H9 (cell line): ENCODE data around the gene NUCB2. TPM values are rescaled to one million over a fixed set of nuclear protein-coding genes. Genes with fewer than 3 reads are reported as not detected.

ENCODE experiments used
- DNase-seq: peaks from one replicate; pipeline ENCODE4 v3.0.0-alpha.2; 2017
- H2AFZ ChIP-seq: one replicate; pipeline ENCODE4 v1.6.1; 2013; ENCODE audit warnings: mild to moderate bottlenecking, low read length, control low read depth, moderate library complexity
- H2AK5ac ChIP-seq: 2 replicates; pipeline ENCODE4 v1.6.1; 2013; ENCODE audit warnings: low read length, control low read depth, mixed read lengths; ENCODE audit not compliant: insufficient read length
- H2BK120ac ChIP-seq: one replicate; pipeline ENCODE4 v1.6.1; 2013; ENCODE audit warnings: low read depth, mild to moderate bottlenecking, low read length, control low read depth, inconsistent platforms; ENCODE audit not compliant: poor library complexity, severe bottlenecking
- H2BK12ac ChIP-seq: 2 replicates; pipeline ENCODE4 v1.6.1; 2013; ENCODE audit warnings: low read length, control low read depth, mixed read lengths, low read depth; ENCODE audit not compliant: insufficient read length
- H2BK15ac ChIP-seq: 2 replicates; pipeline ENCODE4 v1.6.1; 2013; ENCODE audit warnings: low read depth, low read length, control low read depth
- H2BK20ac ChIP-seq: one replicate; pipeline ENCODE4 v1.6.1; 2013; ENCODE audit warnings: low read depth, mild to moderate bottlenecking, low read length, control low read depth, inconsistent platforms; ENCODE audit not compliant: poor library complexity, severe bottlenecking
- H2BK5ac ChIP-seq: 2 replicates; pipeline ENCODE4 v1.6.1; 2013; ENCODE audit warnings: low read length, control low read depth, mixed read lengths; ENCODE audit not compliant: insufficient read length
- H3K14ac ChIP-seq: 2 replicates; pipeline ENCODE4 v1.6.1; 2013; ENCODE audit warnings: low read length, control low read depth; ENCODE audit not compliant: insufficient read depth
- H3K18ac ChIP-seq: 2 replicates; pipeline ENCODE4 v1.6.1; 2013; ENCODE audit warnings: low read depth, mild to moderate bottlenecking, mixed read lengths, low read length, control low read depth; ENCODE audit not compliant: insufficient read length
- H3K23ac ChIP-seq: 2 replicates; pipeline ENCODE4 v1.6.1; 2013; ENCODE audit warnings: low read length, control low read depth, mixed read lengths, low read depth; ENCODE audit not compliant: insufficient read length
- H3K23me2 ChIP-seq: 2 replicates; pipeline ENCODE4 v1.6.1; 2013; ENCODE audit warnings: low read depth, mild to moderate bottlenecking, mixed read lengths, low read length, control low read depth; ENCODE audit not compliant: insufficient read length, poor library complexity, severe bottlenecking
- H3K27ac ChIP-seq: 2 replicates; pipeline ENCODE4 v1.5.1; 2013; ENCODE audit warnings: low read length, control low read depth, mixed read lengths, low read depth; ENCODE audit not compliant: insufficient read length
- H3K27me3 ChIP-seq: 2 replicates; pipeline ENCODE4 v1.6.1; 2013; ENCODE audit warnings: low read length, control low read depth, inconsistent platforms; ENCODE audit not compliant: insufficient read depth
- H3K4ac ChIP-seq: 2 replicates; pipeline ENCODE4 v1.6.1; 2013; ENCODE audit warnings: low read depth, mild to moderate bottlenecking, control low read depth, inconsistent platforms, low read length, moderate library complexity
- H3K4me1 ChIP-seq: 2 replicates; pipeline ENCODE4 v1.6.1; 2013; ENCODE audit warnings: low read length, control low read depth, inconsistent platforms; ENCODE audit not compliant: insufficient read depth
- H3K4me2 ChIP-seq: 2 replicates; pipeline ENCODE4 v1.6.1; 2013; ENCODE audit warnings: low read length, control low read depth, mixed read lengths; ENCODE audit not compliant: insufficient read length, insufficient read depth
- H3K56ac ChIP-seq: 2 replicates; pipeline ENCODE4 v1.6.1; 2013; ENCODE audit warnings: low read depth, mild to moderate bottlenecking, mixed read lengths, low read length, control low read depth; ENCODE audit not compliant: insufficient read length
- H3K79me1 ChIP-seq: 2 replicates; pipeline ENCODE4 v1.6.1; 2013; ENCODE audit warnings: low read depth, mild to moderate bottlenecking, moderate library complexity, low read length, control low read depth, inconsistent platforms; ENCODE audit not compliant: insufficient read depth, poor library complexity, severe bottlenecking
- H3K79me2 ChIP-seq: 2 replicates; pipeline ENCODE4 v1.6.1; 2013; ENCODE audit warnings: low read length, control low read depth, inconsistent platforms; ENCODE audit not compliant: insufficient read depth
- H3K9ac ChIP-seq: 2 replicates; pipeline ENCODE4 v1.6.1; 2013; ENCODE audit warnings: low read length, control low read depth, mixed read lengths; ENCODE audit not compliant: insufficient read length; ENCODE audit errors: extremely low read depth
- H3K9me3 ChIP-seq: one replicate; pipeline ENCODE4 v1.6.1; 2013; ENCODE audit warnings: low read depth, low read length, inconsistent platforms; ENCODE audit not compliant: control insufficient read depth
- H3T11ph ChIP-seq: one replicate; pipeline ENCODE4 v1.6.1; 2013; ENCODE audit warnings: mild to moderate bottlenecking, low read length, control low read depth, inconsistent platforms
- H4K20me1 ChIP-seq: one replicate; pipeline ENCODE4 v1.6.1; 2013; ENCODE audit not compliant: control insufficient read depth, insufficient read length, insufficient read depth
- H4K5ac ChIP-seq: 2 replicates; pipeline ENCODE4 v1.6.1; 2013; ENCODE audit warnings: low read depth, mild to moderate bottlenecking, mixed read lengths, low read length, control low read depth; ENCODE audit not compliant: insufficient read length
- H4K8ac ChIP-seq: replicated peaks from 2 replicates; pipeline ENCODE4 v1.6.1; 2013; ENCODE audit warnings: low read length, control low read depth, mixed read lengths, low read depth; ENCODE audit not compliant: insufficient read length
- H4K91ac ChIP-seq: 2 replicates; pipeline ENCODE4 v1.6.1; 2013; ENCODE audit warnings: low read depth, mild to moderate bottlenecking, moderate library complexity, mixed read lengths, low read length, control low read depth; ENCODE audit not compliant: insufficient read length
- H3K27ac Mint-ChIP-seq, 3 experiments: 2 replicates in 2 of 3; 3 replicates in 1 of 3; pipeline ENCODE4 v1.8.0; 2020 to 2021; ENCODE audit warnings: mixed read lengths in 3 of 3, mild to moderate bottlenecking in 1 of 3, moderate library complexity in 1 of 3
- H3K27me3 Mint-ChIP-seq: 2 replicates; pipeline ENCODE4 v1.8.0; 2021; ENCODE audit warnings: low read depth, mild to moderate bottlenecking, moderate library complexity, mixed read lengths
- H3K36me3 Mint-ChIP-seq, 3 experiments: 2 replicates in 2 of 3; 3 replicates in 1 of 3; pipeline ENCODE4 v1.8.0; 2020 to 2021; ENCODE audit warnings: low read depth in 3 of 3, mixed read lengths in 3 of 3; ENCODE audit not compliant: insufficient read depth in 1 of 3
- H3K4me1 Mint-ChIP-seq, 2 experiments: 2 replicates each; pipeline ENCODE4 v1.8.0; 2020; ENCODE audit warnings: mixed read lengths in 2 of 2
- H3K4me3 Mint-ChIP-seq, 2 experiments: 2 replicates in 1 of 2; 3 replicates in 1 of 2; pipeline ENCODE4 v1.8.0; 2020 to 2021; ENCODE audit warnings: mild to moderate bottlenecking in 2 of 2, mixed read lengths in 2 of 2, moderate library complexity in 1 of 2
- H3K9me3 Mint-ChIP-seq, 2 experiments: 2 replicates in 1 of 2; 3 replicates in 1 of 2; pipeline ENCODE4 v1.8.0; 2020; ENCODE audit warnings: mild to moderate bottlenecking in 2 of 2, mixed read lengths in 2 of 2, moderate library complexity in 1 of 2
- CTCF ChIP-seq: fragments of 200-600 bp; sonication (generic); conservative IDR thresholded peaks from 3 replicates; pipeline ENCODE4 v1.8.0; 2021; ENCODE audit warnings: antibody characterized with exemption, mild to moderate bottlenecking
- WGBS: extraction: QIAGEN DNeasy Blood & Tissue Kit; methylation state at CpG from one replicate; pipeline ENCODE4 v1.1.7; 2013; ENCODE audit warnings: missing lambda C conversion rate, low lambda C conversion rate, mixed read lengths; ENCODE audit not compliant: insufficient read length; ENCODE audit errors: extremely low coverage; 5-methylcytosine and 5-hydroxymethylcytosine counted together
- total RNA-seq: library from RNA; stranded (reverse); gene quantifications from 2 replicates; pipeline ENCODE4 v1.2.1, GENCODE V29; 2021

NUCB2 gene
- total RNA-seq, 1 experiment from 2014 or later = 29.1 TPM

GRCh38 chr11:17333799-17334586 is 57.5 kb downstream of the NUCB2 start:
- H3K4me1 Mint-ChIP-seq = 0 out of 4 replicates have a peak, but pooled peaks cover 0 to 3% of the 10 kb centered on the region in 2 experiments
- no peaks in the 10 kb centered on the region for H3K9me3 Mint-ChIP-seq
- Histone ChIP-seq H3K23me2 (no peaks in the 10 kb centered on the region), H3K18ac (no peak overlapping the region), H3K4me2 (no peak overlapping the region), H3K9ac (no peak overlapping the region), H2AFZ (no peak overlapping the region), H3K14ac (no peak overlapping the region), H4K5ac (no peak overlapping the region), H3K79me1 (no peaks in the 10 kb centered on the region), H2AK5ac (no peak overlapping the region), H3K27ac (no peak overlapping the region), H3K23ac (no peak overlapping the region), H4K8ac (no peak overlapping the region), H3K56ac (no peak overlapping the region), H2BK5ac (no peak overlapping the region), H2BK15ac (no peak overlapping the region), H3T11ph (no peak overlapping the region), H2BK12ac (no peak overlapping the region), H4K91ac (no peak overlapping the region), H4K20me1 (no peaks in the 10 kb centered on the region), H3K4ac (no peak overlapping the region), H3K79me2 (no peaks in the 10 kb centered on the region), H3K4me1 (no peaks in the 10 kb centered on the region), H2BK120ac (no peak overlapping the region), H2BK20ac (no peak overlapping the region), H3K9me3 (no peaks in the 10 kb centered on the region), H3K27me3 (no peaks in the 10 kb centered on the region)
- no peaks in the 10 kb centered on the region for H3K36me3 Mint-ChIP-seq
- H3K4me3 Mint-ChIP-seq = no peak overlapping the region
- DNase-seq = no peak
- WGBS = no CpG with 5 or more reads among the region's 4 CpGs
- H3K27me3 Mint-ChIP-seq = no peaks in the 10 kb centered on the region
- H3K27ac Mint-ChIP-seq = no peak overlapping the region
- no peak for TF ChIP-seq CTCF
